Loucy (cell line): Measurements from ENCODE around the gene PRSS1.
"Not testable (repeated sequence)": the region's sequence is repeated elsewhere in the genome, so short reads cannot be mapped to it uniquely, and the experiment has no call there.

Experiments
- H2AFZ ChIP-seq: fragments of 200-600 bp; sonication (generic); 2 replicates; pipeline ENCODE4 v1.6.0; 2016; ENCODE audit warnings: antibody characterized with exemption, mild to moderate bottlenecking, low read length, moderate library complexity
- H3F3A ChIP-seq: fragments of 200-600 bp; 2 replicates; pipeline ENCODE4 v1.6.0; 2016; ENCODE audit warnings: antibody characterized with exemption, low read depth, mild to moderate bottlenecking
- H3K27me3 ChIP-seq: fragments of 200-600 bp; sonication (generic); 2 replicates; pipeline ENCODE4 v1.6.1; 2014; ENCODE audit warnings: low read length, mild to moderate bottlenecking; ENCODE audit not compliant: insufficient read depth, poor library complexity, severe bottlenecking
- H3K36me3 ChIP-seq: fragments of 200-600 bp; sonication (generic); 2 replicates; pipeline ENCODE4 v1.6.1; 2016; ENCODE audit warnings: low read length; ENCODE audit not compliant: insufficient read depth
- H3K4me1 ChIP-seq: fragments of 200-600 bp; sonication (generic); 2 replicates; pipeline ENCODE4 v1.5.1; 2014; ENCODE audit warnings: low read length, mild to moderate bottlenecking; ENCODE audit not compliant: insufficient read depth, poor library complexity, severe bottlenecking
- H3K4me2 ChIP-seq: fragments of 200-600 bp; sonication (generic); 2 replicates; pipeline ENCODE4 v1.6.0; 2014; ENCODE audit warnings: antibody characterized with exemption, low read length, low read depth, mild to moderate bottlenecking; ENCODE audit not compliant: poor library complexity, severe bottlenecking
- H3K4me3 ChIP-seq: fragments of 200-600 bp; sonication (generic); 2 replicates; pipeline ENCODE4 v1.5.1; 2014; ENCODE audit warnings: low read length, mild to moderate bottlenecking, mixed read lengths; ENCODE audit not compliant: poor library complexity, severe bottlenecking
- H3K79me2 ChIP-seq: fragments of 200-600 bp; sonication (generic); 2 replicates; pipeline ENCODE4 v1.6.1; 2014; ENCODE audit warnings: low read length; ENCODE audit not compliant: insufficient read depth
- H3K9ac ChIP-seq: fragments of 200-600 bp; sonication (generic); 2 replicates; pipeline ENCODE4 v1.6.0; 2014; ENCODE audit warnings: mild to moderate bottlenecking, low read depth, low read length, moderate library complexity; ENCODE audit not compliant: poor library complexity, severe bottlenecking
- H3K9me2 ChIP-seq: fragments of 200-600 bp; sonication (generic); replicated peaks from 2 replicates; pipeline ENCODE4 v1.6.1; 2016; ENCODE audit warnings: low read depth, low read length, mixed read lengths
- H3K9me3 ChIP-seq: fragments of 200-600 bp; sonication (generic); 2 replicates; pipeline ENCODE4 v1.6.1; 2014; ENCODE audit warnings: mild to moderate bottlenecking, antibody characterized with exemption, low read length, low read depth; ENCODE audit not compliant: insufficient read depth
- H4K20me1 ChIP-seq: fragments of 200-600 bp; sonication (generic); 2 replicates; pipeline ENCODE4 v1.6.0; 2014; ENCODE audit warnings: antibody characterized with exemption, low read length, mild to moderate bottlenecking; ENCODE audit not compliant: insufficient read depth, poor library complexity, severe bottlenecking
- CTCF ChIP-seq: fragments of 200-600 bp; sonication (generic); conservative IDR thresholded peaks from 2 replicates; pipeline ENCODE4 v1.5.1; 2014; ENCODE audit warnings: mild to moderate bottlenecking, antibody characterized with exemption, low read length
- EZH2phosphoT487 ChIP-seq: fragments of 200-600 bp; IDR thresholded peaks from 2 replicates; pipeline ENCODE4 v1.6.1; 2018; ENCODE audit warnings: antibody characterized with exemption, mild to moderate bottlenecking, moderate library complexity, borderline replicate concordance

PRSS1 gene

GRCh38 chr7:142745745-142746144 lies 3.5 kb upstream of the PRSS1 start:
- no peak overlapping the region for H3K4me3 ChIP-seq
- TF ChIP-seq EZH2phosphoT487 (no peak), CTCF (no peak)
- H3K4me2 ChIP-seq = no peak overlapping the region
- H3K9me2 ChIP-seq = no peaks in the 10 kb centered on the region
- H3F3A ChIP-seq = no peaks in the 10 kb centered on the region
- H3K36me3 ChIP-seq = no peaks in the 10 kb centered on the region
- H3K9me3 ChIP-seq = no peaks in the 10 kb centered on the region
- H4K20me1 ChIP-seq = no peaks in the 10 kb centered on the region
- no peak overlapping the region for H3K9ac ChIP-seq
- no peak overlapping the region for H2AFZ ChIP-seq
- H3K79me2 ChIP-seq = no peaks in the 10 kb centered on the region
- H3K4me1 ChIP-seq = no peaks in the 10 kb centered on the region
- H3K27me3 ChIP-seq = no peaks in the 10 kb centered on the region

GRCh38 chr7:142746264-142746663 lies 3.0 kb upstream of the PRSS1 start:
- Histone ChIP-seq H3K9me2 (no peaks in the 10 kb centered on the region), H3K36me3 (no peaks in the 10 kb centered on the region), H3K4me1 (no peaks in the 10 kb centered on the region), H3K79me2 (no peaks in the 10 kb centered on the region), H3K27me3 (no peaks in the 10 kb centered on the region), H3K9ac (no peak overlapping the region), H3K4me3 (no peak overlapping the region), H3K9me3 (no peaks in the 10 kb centered on the region), H3F3A (no peaks in the 10 kb centered on the region), H3K4me2 (no peak overlapping the region), H2AFZ (no peak overlapping the region), H4K20me1 (no peaks in the 10 kb centered on the region)
- TF ChIP-seq CTCF = no peak
- TF ChIP-seq EZH2phosphoT487 = no peak

- not testable (repeated sequence) for H3K9me3 ChIP-seq, H3K36me3 ChIP-seq, H2AFZ ChIP-seq, H3K4me2 ChIP-seq, H3K4me3 ChIP-seq, H3K4me1 ChIP-seq, H3F3A ChIP-seq, H3K9me2 ChIP-seq, H3K27me3 ChIP-seq, H3K9ac ChIP-seq, H3K79me2 ChIP-seq, H4K20me1 ChIP-seq
These were observed 862 bp upstream of the PRSS1 start for GRCh38 chr7:142748410-142748809.

GRCh38 chr7:142750321-142750938 lies 1.2 kb downstream of the PRSS1 start:
- H3K9ac ChIP-seq = no peak overlapping the region
- no peaks in the 10 kb centered on the region for H3K27me3 ChIP-seq
- no peaks in the 10 kb centered on the region for H3K79me2 ChIP-seq
- H3K36me3 ChIP-seq = no peaks in the 10 kb centered on the region
- H4K20me1 ChIP-seq = no peaks in the 10 kb centered on the region
- no peaks in the 10 kb centered on the region for H3F3A ChIP-seq
- no peaks in the 10 kb centered on the region for H3K4me1 ChIP-seq
- no peak overlapping the region for H2AFZ ChIP-seq
- H3K9me2 ChIP-seq = no peaks in the 10 kb centered on the region
- TF ChIP-seq CTCF (no peak), EZH2phosphoT487 (no peak)
- H3K4me2 ChIP-seq = no peak overlapping the region
- no peaks in the 10 kb centered on the region for H3K9me3 ChIP-seq
- H3K4me3 ChIP-seq = no peak overlapping the region

GRCh38 chr7:142751526-142752175 lies 2.4 kb downstream of the PRSS1 start:
- H3K9me3 ChIP-seq, H4K20me1 ChIP-seq, H3K27me3 ChIP-seq, H3K9ac ChIP-seq, H3F3A ChIP-seq, H3K9me2 ChIP-seq, H3K4me3 ChIP-seq, H3K79me2 ChIP-seq, H3K4me2 ChIP-seq, H3K36me3 ChIP-seq, H3K4me1 ChIP-seq, H2AFZ ChIP-seq: not testable (repeated sequence)
